Loucy (cell line): ENCODE data around the gene TTLL5.

Source experiments
- H2AFZ ChIP-seq: fragments of 200-600 bp; sonication (generic); 2 replicates; pipeline ENCODE4 v1.6.0; 2016; ENCODE audit warnings: antibody characterized with exemption, mild to moderate bottlenecking, low read length, moderate library complexity
- H3F3A ChIP-seq: fragments of 200-600 bp; 2 replicates; pipeline ENCODE4 v1.6.0; 2016; ENCODE audit warnings: antibody characterized with exemption, low read depth, mild to moderate bottlenecking
- H3K27me3 ChIP-seq: fragments of 200-600 bp; sonication (generic); 2 replicates; pipeline ENCODE4 v1.6.1; 2014; ENCODE audit warnings: low read length, mild to moderate bottlenecking; ENCODE audit not compliant: insufficient read depth, poor library complexity, severe bottlenecking
- H3K36me3 ChIP-seq: fragments of 200-600 bp; sonication (generic); 2 replicates; pipeline ENCODE4 v1.6.1; 2016; ENCODE audit warnings: low read length; ENCODE audit not compliant: insufficient read depth
- H3K4me1 ChIP-seq: fragments of 200-600 bp; sonication (generic); 2 replicates; pipeline ENCODE4 v1.5.1; 2014; ENCODE audit warnings: low read length, mild to moderate bottlenecking; ENCODE audit not compliant: insufficient read depth, poor library complexity, severe bottlenecking
- H3K4me2 ChIP-seq: fragments of 200-600 bp; sonication (generic); 2 replicates; pipeline ENCODE4 v1.6.0; 2014; ENCODE audit warnings: antibody characterized with exemption, low read length, low read depth, mild to moderate bottlenecking; ENCODE audit not compliant: poor library complexity, severe bottlenecking
- H3K4me3 ChIP-seq: fragments of 200-600 bp; sonication (generic); 2 replicates; pipeline ENCODE4 v1.5.1; 2014; ENCODE audit warnings: low read length, mild to moderate bottlenecking, mixed read lengths; ENCODE audit not compliant: poor library complexity, severe bottlenecking
- H3K79me2 ChIP-seq: fragments of 200-600 bp; sonication (generic); 2 replicates; pipeline ENCODE4 v1.6.1; 2014; ENCODE audit warnings: low read length; ENCODE audit not compliant: insufficient read depth
- H3K9ac ChIP-seq: fragments of 200-600 bp; sonication (generic); 2 replicates; pipeline ENCODE4 v1.6.0; 2014; ENCODE audit warnings: mild to moderate bottlenecking, low read depth, low read length, moderate library complexity; ENCODE audit not compliant: poor library complexity, severe bottlenecking
- H3K9me2 ChIP-seq: fragments of 200-600 bp; sonication (generic); replicated peaks from 2 replicates; pipeline ENCODE4 v1.6.1; 2016; ENCODE audit warnings: low read depth, low read length, mixed read lengths
- H3K9me3 ChIP-seq: fragments of 200-600 bp; sonication (generic); 2 replicates; pipeline ENCODE4 v1.6.1; 2014; ENCODE audit warnings: mild to moderate bottlenecking, antibody characterized with exemption, low read length, low read depth; ENCODE audit not compliant: insufficient read depth
- H4K20me1 ChIP-seq: fragments of 200-600 bp; sonication (generic); 2 replicates; pipeline ENCODE4 v1.6.0; 2014; ENCODE audit warnings: antibody characterized with exemption, low read length, mild to moderate bottlenecking; ENCODE audit not compliant: insufficient read depth, poor library complexity, severe bottlenecking
- CTCF ChIP-seq: fragments of 200-600 bp; sonication (generic); conservative IDR thresholded peaks from 2 replicates; pipeline ENCODE4 v1.5.1; 2014; ENCODE audit warnings: mild to moderate bottlenecking, antibody characterized with exemption, low read length
- EZH2phosphoT487 ChIP-seq: fragments of 200-600 bp; IDR thresholded peaks from 2 replicates; pipeline ENCODE4 v1.6.1; 2018; ENCODE audit warnings: antibody characterized with exemption, mild to moderate bottlenecking, moderate library complexity, borderline replicate concordance

TTLL5 gene

GRCh38 chr14:75996488-75996887 is 335.4 kb downstream of the TTLL5 start:
- Histone ChIP-seq H3K79me2 (no peaks in the 10 kb centered on the region), H3K27me3 (no peaks in the 10 kb centered on the region), H3K4me2 (no peak overlapping the region), H4K20me1 (no peaks in the 10 kb centered on the region), H3F3A (no peaks in the 10 kb centered on the region), H3K9me3 (no peaks in the 10 kb centered on the region), H3K4me3 (no peak overlapping the region), H3K4me1 (peaks cover 8% of the 10 kb centered on the region), H3K36me3 (no peaks in the 10 kb centered on the region), H2AFZ (no peak overlapping the region), H3K9ac (no peak overlapping the region), H3K9me2 (no peaks in the 10 kb centered on the region)
- TF ChIP-seq CTCF (no peak), EZH2phosphoT487 (no peak)

GRCh38 chr14:75999511-76000190 is 338.6 kb downstream of the TTLL5 start:
- H2AFZ ChIP-seq: no peak overlapping the region
- H3K4me1 ChIP-seq: no peaks in the 10 kb centered on the region
- H3K79me2 ChIP-seq: no peaks in the 10 kb centered on the region
- 0 out of 2 replicates have a peak, but pooled peaks cover 3% of the 10 kb centered on the region for H3K9me3 ChIP-seq
- H3F3A ChIP-seq: no peaks in the 10 kb centered on the region
- H3K27me3 ChIP-seq: no peaks in the 10 kb centered on the region
- H3K36me3 ChIP-seq: no peaks in the 10 kb centered on the region
- H3K4me2 ChIP-seq: no peak overlapping the region
- H4K20me1 ChIP-seq: no peaks in the 10 kb centered on the region
- no peak for TF ChIP-seq EZH2phosphoT487
- no peak for TF ChIP-seq CTCF
- H3K9me2 ChIP-seq: no peaks in the 10 kb centered on the region
- no peak overlapping the region for H3K4me3 ChIP-seq
- H3K9ac ChIP-seq: no peak overlapping the region

GRCh38 chr14:76002383-76002782 is 341.3 kb downstream of the TTLL5 start:
- TF ChIP-seq EZH2phosphoT487: no peak
- TF ChIP-seq CTCF: no peak
- H3K9me3 ChIP-seq: 0 out of 2 replicates have a peak, but pooled peaks cover 3% of the 10 kb centered on the region

More at GRCh38 chr14:76002383-76002782, 341.3 kb downstream of the TTLL5 start:
- Histone ChIP-seq H3K27me3 (no peaks in the 10 kb centered on the region), H3K4me3 (no peak overlapping the region), H3K9me2 (no peaks in the 10 kb centered on the region), H2AFZ (no peak overlapping the region), H3K79me2 (no peaks in the 10 kb centered on the region), H3F3A (no peaks in the 10 kb centered on the region), H3K4me1 (no peaks in the 10 kb centered on the region), H3K4me2 (no peak overlapping the region), H3K9ac (no peak overlapping the region), H4K20me1 (no peaks in the 10 kb centered on the region), H3K36me3 (no peaks in the 10 kb centered on the region)
